ENCODE results near the gene KCNAB2. TPM values are rescaled to one million over a fixed set of nuclear protein-coding genes. Genes with fewer than 3 reads are reported as not detected.

Gene KCNAB2
- total and polyA plus RNA-seq, 2 donors (not counting 1 experiment from before 2014, with no cell fraction given) = 90.7 to 143 TPM

DNA sequence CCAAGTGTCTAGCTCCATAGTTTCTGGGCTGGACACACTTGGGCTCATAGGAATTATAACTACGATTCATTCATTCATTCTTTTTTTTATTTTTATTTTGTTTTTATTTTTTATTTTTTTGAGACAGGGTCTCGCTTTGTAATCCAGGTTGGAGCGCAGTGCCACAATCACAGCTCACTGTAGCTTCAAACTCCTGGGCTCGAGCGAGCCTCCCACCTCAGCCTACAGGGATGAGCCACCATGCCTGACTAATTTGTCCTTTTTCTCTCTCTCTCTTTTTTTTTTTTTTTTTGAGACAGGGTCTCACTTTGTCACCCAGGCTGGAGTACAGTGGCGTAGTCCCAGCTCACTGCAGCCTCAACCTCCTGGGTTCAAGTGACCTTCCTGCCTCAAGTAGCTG, 42.3 kb downstream of the KCNAB2 start:
- Mint-ChIP-seq H3K27ac (no peak overlapping the region), H3K4me1 (no peaks in the 10 kb centered on the region), H3K27me3 (no peaks in the 10 kb centered on the region), H3K4me3 (no peak overlapping the region), H3K9me3 (ENCODE audit: insufficient read depth) (no peaks in the 10 kb centered on the region)
- Histone ChIP-seq H3K4me3 (ENCODE audit: control extremely low read depth in 1 of 5, extremely low read depth in 1 of 5, insufficient read depth in 1 of 5, low read depth in 2 of 5, low read length in 4 of 5) (no peak overlapping the region), H3K4me2 (replicated peaks; ENCODE audit: low read depth, low read length, poor library complexity, severe bottlenecking) (no peak overlapping the region), H3K9me3 (ENCODE audit: control extremely low read depth in 1 of 3, control insufficient read depth in 2 of 3, insufficient read depth in 1 of 3, low read length in 2 of 3) (no peaks in the 10 kb centered on the region), H3K9ac (ENCODE audit: low read length) (no peak overlapping the region), H3K4me1 (ENCODE audit: control insufficient read depth in 2 of 2, insufficient read depth in 2 of 2, low read length in 2 of 2) (no peaks in the 10 kb centered on the region), H2AFZ (ENCODE audit: insufficient read depth, low read depth, low read length, poor library complexity, severe bottlenecking) (no peak overlapping the region), H3K27me3 (replicated peaks in 1 of 4; ENCODE audit: control extremely low read depth in 1 of 4, control insufficient read depth in 3 of 4, insufficient read depth in 4 of 4, low read length in 3 of 4) (no peaks in the 10 kb centered on the region), H4K20me1 (ENCODE audit: control insufficient read depth, insufficient read depth, low read length, poor library complexity, severe bottlenecking) (no peaks in the 10 kb centered on the region), H3K79me2 (ENCODE audit: control insufficient read depth, insufficient read depth, low read length) (no peaks in the 10 kb centered on the region), H3K27ac (ENCODE audit: low read length in 2 of 2) (no peak overlapping the region), H3K36me3 (replicated peaks in 1 of 2; ENCODE audit: control extremely low read depth in 1 of 2, control insufficient read depth in 1 of 2, extremely low read depth in 1 of 2, insufficient read depth in 2 of 2, low read length in 1 of 2) (peaks cover 0 to 36% of the 10 kb centered on the region in 2 experiments)
- TF ChIP-seq, protein P1, sequence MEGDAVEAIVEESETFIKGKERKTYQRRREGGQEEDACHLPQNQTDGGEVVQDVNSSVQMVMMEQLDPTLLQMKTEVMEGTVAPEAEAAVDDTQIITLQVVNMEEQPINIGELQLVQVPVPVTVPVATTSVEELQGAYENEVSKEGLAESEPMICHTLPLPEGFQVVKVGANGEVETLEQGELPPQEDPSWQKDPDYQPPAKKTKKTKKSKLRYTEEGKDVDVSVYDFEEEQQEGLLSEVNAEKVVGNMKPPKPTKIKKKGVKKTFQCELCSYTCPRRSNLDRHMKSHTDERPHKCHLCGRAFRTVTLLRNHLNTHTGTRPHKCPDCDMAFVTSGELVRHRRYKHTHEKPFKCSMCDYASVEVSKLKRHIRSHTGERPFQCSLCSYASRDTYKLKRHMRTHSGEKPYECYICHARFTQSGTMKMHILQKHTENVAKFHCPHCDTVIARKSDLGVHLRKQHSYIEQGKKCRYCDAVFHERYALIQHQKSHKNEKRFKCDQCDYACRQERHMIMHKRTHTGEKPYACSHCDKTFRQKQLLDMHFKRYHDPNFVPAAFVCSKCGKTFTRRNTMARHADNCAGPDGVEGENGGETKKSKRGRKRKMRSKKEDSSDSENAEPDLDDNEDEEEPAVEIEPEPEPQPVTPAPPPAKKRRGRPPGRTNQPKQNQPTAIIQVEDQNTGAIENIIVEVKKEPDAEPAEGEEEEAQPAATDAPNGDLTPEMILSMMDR (IDR thresholded peaks at IDR 0.05) = no peak
- TF ChIP-seq EZH2 (IDR thresholded peaks at IDR 0.05; ENCODE audit: borderline replicate concordance, insufficient read depth, low read depth, low read length, poor library complexity, severe bottlenecking) = no peak
- 93% methylated on average over 2 of the region's 6 CpGs for WGBS (ENCODE audit: insufficient coverage)
- ATAC-seq (ENCODE audit: low read depth) = no peak
- ChIA-PET CTCF (no interaction called here), POLR2A (no interaction called here)
- DNase-seq = no peak
- intact Hi-C loops (cut with micrococcal nuclease) = no loop called here

DNA sequence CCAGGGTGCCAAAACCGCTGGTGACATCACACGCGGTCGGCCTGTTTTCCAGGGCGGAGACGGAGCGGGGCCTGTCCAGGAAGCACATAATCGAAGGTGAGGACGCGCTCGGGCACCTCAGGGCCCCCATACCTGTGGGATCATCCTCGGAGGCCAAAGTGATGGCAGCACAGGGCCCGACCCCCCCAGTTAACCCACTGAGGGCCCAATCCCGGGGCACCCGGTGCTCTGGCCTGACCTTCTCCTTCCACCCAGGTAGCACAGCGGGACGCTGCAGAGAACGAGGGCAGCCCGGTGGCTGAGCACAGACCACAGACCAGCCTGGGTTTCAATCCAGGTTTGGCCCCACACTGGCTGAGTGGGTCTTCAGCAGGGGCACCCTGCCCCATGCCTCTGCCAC, 43.3 kb downstream of the KCNAB2 start:
- Mint-ChIP-seq H3K27me3 (no peaks in the 10 kb centered on the region), H3K4me1 (no peaks in the 10 kb centered on the region), H3K9me3 (ENCODE audit: insufficient read depth) (no peaks in the 10 kb centered on the region), H3K27ac (no peak overlapping the region), H3K4me3 (no peak overlapping the region)
- no peak for ATAC-seq (ENCODE audit: low read depth)
- no peak for DNase-seq
- Histone ChIP-seq H3K4me3 (ENCODE audit: control extremely low read depth in 1 of 5, extremely low read depth in 1 of 5, insufficient read depth in 1 of 5, low read depth in 2 of 5, low read length in 4 of 5) (no peak overlapping the region), H3K4me1 (ENCODE audit: control insufficient read depth in 2 of 2, insufficient read depth in 2 of 2, low read length in 2 of 2) (no peaks in the 10 kb centered on the region), H3K9me3 (ENCODE audit: control extremely low read depth in 1 of 3, control insufficient read depth in 2 of 3, insufficient read depth in 1 of 3, low read length in 2 of 3) (no peaks in the 10 kb centered on the region), H3K79me2 (ENCODE audit: control insufficient read depth, insufficient read depth, low read length) (no peaks in the 10 kb centered on the region), H2AFZ (ENCODE audit: insufficient read depth, low read depth, low read length, poor library complexity, severe bottlenecking) (no peak overlapping the region), H3K9ac (ENCODE audit: low read length) (no peak overlapping the region), H3K27me3 (replicated peaks in 1 of 4; ENCODE audit: control extremely low read depth in 1 of 4, control insufficient read depth in 3 of 4, insufficient read depth in 4 of 4, low read length in 3 of 4) (no peaks in the 10 kb centered on the region), H3K36me3 (replicated peaks in 1 of 2; ENCODE audit: control extremely low read depth in 1 of 2, control insufficient read depth in 1 of 2, extremely low read depth in 1 of 2, insufficient read depth in 2 of 2, low read length in 1 of 2) (peaks cover 0 to 38% of the 10 kb centered on the region in 2 experiments), H3K4me2 (replicated peaks; ENCODE audit: low read depth, low read length, poor library complexity, severe bottlenecking) (no peak overlapping the region), H4K20me1 (ENCODE audit: control insufficient read depth, insufficient read depth, low read length, poor library complexity, severe bottlenecking) (no peaks in the 10 kb centered on the region), H3K27ac (ENCODE audit: low read length in 2 of 2) (no peak overlapping the region)
- TF ChIP-seq EZH2 (IDR thresholded peaks at IDR 0.05; ENCODE audit: borderline replicate concordance, insufficient read depth, low read depth, low read length, poor library complexity, severe bottlenecking) = no peak
- TF ChIP-seq, protein P1 (IDR thresholded peaks at IDR 0.05) = no peak
- CTCF ChIA-PET = no interaction called here
- POLR2A ChIA-PET = no interaction called here
- intact Hi-C loops (cut with micrococcal nuclease) = no loop called here
- WGBS (ENCODE audit: insufficient coverage) = 99% methylated on average over 18 of the region's 19 CpGs
